GM18511 (cell line): ENCODE results near the gene PPP4R4.
A peak's percentile ranks its signal among the peaks of the same experiment; 100 is the strongest.
"Not testable (repeated sequence)": the region's sequence is repeated elsewhere in the genome, so short reads cannot be mapped to it uniquely, and the experiment has no call there.

ENCODE experiments used
- ATAC-seq: cut with Tn5 transposase; IDR thresholded peaks from one replicate; pipeline ENCODE4 v1.9.1; 2021; ENCODE audit warnings: mild to moderate bottlenecking, moderate library complexity; ENCODE audit not compliant: unreplicated experiment

Gene PPP4R4

GRCh38 chr14:94143239-94143638, 30.9 kb upstream of the PPP4R4 start:
- no peak for ATAC-seq

- ATAC-seq: no peak
Measured at GRCh38 chr14:94143711-94144110, 30.4 kb upstream of the PPP4R4 start.

GRCh38 chr14:94144765-94145164, 29.4 kb upstream of the PPP4R4 start:
- ATAC-seq: no peak

- ATAC-seq: no peak
Measured at GRCh38 chr14:94145902-94146527, 28.1 kb upstream of the PPP4R4 start.

- ATAC-seq: no peak
Measured at GRCh38 chr14:94152676-94153075, 21.4 kb upstream of the PPP4R4 start.

DNA sequence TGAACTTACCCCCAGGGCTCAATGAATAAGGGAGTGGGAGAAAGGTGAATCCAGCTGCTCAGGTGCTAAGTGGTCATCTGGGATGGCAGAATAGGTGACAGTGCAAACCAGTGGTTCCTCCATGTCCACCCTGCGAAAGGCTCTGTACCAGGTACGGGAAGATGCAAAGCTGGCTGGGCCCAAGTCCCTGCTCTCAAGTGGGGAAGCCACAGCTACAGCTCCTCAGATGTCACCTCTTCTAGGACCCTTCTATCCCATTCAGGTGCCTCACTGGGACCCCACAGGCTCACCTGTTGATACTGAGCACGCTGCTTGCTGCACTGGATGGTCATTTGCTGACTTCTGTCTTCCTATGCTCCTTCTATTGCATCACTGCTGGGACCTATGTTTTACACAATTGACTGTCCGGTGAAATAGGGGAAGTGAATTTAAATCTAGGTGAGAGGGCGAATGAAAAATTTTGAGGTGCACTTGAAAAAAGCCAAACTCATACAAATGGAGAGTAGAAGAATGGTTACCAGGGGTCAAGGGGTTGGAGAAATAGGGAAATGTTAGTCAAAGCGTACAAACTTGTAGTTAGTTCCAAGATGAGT, 20.3 kb upstream of the PPP4R4 start:
- ATAC-seq: no peak

- not testable (repeated sequence) for ATAC-seq
Measured at GRCh38 chr14:94156143-94156542, 18.0 kb upstream of the PPP4R4 start.

DNA sequence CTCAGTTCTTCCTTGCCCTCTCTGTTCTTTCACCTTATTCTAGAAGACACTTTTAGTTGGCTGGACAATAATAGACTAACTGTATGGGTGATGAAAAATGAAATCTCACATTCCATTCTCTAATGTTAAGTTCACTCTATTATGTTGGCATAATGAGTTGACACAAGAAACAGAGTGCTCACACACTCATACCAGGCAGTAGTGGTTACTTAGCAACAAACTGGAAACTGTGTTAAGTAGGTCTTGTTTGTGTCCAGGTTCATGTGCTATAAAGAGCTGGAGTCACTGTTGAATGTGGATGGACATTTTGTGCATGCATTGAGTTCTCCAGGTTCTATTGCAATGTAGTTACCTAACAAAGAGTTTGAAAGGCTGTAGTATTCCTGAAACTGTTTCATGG, 16.9 kb upstream of the PPP4R4 start:
- no peak for ATAC-seq

DNA sequence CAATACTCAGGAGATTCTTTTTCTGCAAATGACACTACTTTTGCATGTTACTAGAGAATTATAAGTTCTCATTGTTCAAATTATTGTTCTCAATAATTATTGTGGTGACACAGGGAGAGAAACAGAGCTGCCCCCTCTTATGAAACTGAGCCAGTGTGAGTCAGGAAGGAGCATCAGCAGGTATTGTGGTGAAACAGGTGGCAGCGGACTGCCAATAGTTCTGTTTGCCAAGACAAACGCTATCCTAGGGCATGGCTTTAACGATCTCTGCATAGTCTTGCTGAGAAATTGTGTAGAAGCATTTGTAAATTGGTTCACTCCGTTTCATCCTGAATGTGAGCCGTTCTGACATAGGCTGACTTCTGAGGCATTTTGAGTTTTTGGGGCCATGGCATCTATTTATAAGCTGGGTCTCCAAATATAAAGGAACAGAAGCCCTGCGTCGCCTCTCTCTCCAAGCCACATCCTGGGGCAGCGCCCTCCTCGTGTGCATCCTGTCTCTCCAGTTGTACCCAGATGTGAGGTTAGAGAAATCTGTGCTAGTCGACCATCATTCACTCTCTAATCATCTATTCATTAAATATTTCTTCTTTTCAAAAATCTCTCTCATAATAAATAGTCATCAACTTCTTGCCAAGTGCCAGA, 15.8 kb upstream of the PPP4R4 start:
- ATAC-seq: no peak

DNA sequence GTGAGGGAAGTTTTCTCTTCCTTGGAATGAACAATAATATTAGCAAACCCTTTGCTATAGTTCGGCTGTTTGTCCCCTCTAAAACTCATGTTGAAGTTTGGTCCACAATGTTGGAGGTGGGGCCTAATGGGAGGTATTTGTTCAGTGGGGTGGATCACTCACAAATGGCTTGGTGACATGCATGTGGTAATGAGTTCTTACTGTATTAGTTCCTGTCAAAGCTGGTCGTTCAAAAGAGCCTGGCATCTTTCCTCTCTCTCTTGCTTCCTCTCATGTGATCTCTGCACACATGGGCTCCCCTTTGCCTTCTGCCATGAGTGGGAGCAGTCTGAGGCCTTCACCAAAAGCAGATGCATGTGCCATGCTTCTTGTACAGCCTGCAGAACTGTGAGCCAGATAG, 13.1 kb upstream of the PPP4R4 start:
- no peak for ATAC-seq

DNA sequence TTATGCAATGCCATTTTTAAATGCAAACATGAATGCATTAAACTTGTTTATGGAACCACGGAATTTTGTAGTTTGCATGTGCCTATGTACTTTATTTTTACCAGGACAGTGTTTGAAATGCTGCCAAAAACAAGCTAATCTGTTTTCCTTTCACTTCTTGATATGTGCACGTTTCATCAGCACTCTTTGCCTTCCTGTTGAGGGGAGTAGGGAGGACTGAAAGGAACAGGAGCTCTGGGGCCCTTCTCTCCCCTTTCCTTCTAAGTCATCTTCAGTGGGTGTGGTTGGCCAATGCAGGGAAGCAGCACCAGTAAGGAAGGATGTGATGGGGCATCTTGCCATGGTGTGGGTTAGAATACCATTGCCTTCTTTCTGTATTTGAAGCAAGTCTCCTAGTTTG, 12.1 kb upstream of the PPP4R4 start:
- ATAC-seq: no peak

- no peak for ATAC-seq
Measured at GRCh38 chr14:94162466-94162865, 11.7 kb upstream of the PPP4R4 start.

- ATAC-seq: no peak
Measured at GRCh38 chr14:94163796-94164195, 10.3 kb upstream of the PPP4R4 start.

DNA sequence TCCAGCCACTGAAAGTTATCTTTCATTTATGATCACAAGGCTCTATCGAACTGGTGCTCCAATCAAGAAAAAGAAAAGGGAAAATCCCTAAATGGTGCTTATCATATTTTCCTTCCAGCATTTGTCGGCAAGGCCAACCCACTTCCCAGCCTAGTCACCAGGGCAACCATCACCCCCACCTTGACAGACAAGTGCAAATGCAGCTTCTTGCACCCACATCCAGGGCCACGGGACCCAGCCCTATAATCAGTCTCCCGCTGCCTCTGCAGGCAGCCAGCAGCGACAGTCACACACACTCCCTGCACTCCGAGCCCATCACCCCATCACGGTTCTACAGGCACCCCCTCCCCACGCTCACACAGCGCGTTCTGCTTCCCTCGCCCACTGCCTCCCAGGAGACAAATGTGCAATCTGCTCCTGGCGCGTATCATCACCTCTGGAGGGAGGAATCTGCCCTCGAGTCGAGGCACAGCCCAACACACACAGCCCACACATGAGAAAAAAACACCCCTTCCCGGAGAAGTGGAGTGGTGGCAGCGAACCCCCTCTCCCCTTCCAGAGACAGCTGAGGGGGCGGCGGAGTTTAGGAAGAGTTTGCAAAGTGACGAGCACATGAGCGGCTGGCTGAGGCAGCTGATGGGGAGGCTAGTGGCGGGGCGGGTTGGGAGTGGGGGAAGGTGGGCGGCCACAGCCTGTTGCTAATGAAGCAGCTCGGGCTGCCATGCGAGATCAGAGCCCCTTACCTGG, 9.3 kb upstream of the PPP4R4 start:
- ATAC-seq: no peak

DNA sequence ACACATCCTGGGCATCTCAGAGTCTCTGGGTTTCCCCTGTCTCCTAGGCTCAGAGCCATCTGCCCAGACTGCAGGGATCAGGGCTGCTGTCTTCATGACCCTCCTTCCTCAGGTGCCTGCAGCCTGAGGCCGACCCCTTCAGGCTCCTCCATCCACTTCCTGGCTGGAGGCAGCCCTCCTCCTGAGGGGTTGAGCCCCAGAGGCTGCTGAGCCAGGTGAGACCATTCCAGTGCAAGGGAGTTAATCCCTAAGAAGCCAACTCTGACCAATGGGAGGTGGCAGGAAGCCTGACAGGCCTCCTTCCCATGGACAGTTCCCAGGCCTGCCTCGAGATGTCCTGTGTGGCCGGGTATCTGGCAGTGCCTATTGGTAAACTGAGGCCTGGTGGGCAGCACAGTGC, 8.4 kb upstream of the PPP4R4 start:
- no peak for ATAC-seq

- ATAC-seq: no peak
Measured at GRCh38 chr14:94170136-94170535, 4.0 kb upstream of the PPP4R4 start.

GRCh38 chr14:94171208-94171607, 2.9 kb upstream of the PPP4R4 start:
- no peak for ATAC-seq

DNA sequence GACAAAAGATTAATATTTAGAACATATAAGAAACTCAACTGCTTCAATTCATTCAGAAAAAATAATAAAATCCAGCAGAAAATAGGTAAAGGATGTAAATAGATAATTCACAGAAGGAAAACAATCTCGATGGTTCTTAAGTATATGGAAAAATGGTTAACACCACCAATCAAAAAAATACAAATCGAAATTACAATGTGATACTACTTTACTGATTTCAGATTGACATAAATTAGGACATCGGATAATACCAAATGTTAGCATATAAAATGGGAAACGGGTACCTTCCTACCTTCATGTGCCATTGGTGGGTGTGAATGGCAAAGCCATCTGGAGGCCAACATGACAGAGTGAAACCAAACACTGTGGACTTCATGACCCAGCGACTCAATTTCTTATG, 1.6 kb upstream of the PPP4R4 start:
- no peak for ATAC-seq

DNA sequence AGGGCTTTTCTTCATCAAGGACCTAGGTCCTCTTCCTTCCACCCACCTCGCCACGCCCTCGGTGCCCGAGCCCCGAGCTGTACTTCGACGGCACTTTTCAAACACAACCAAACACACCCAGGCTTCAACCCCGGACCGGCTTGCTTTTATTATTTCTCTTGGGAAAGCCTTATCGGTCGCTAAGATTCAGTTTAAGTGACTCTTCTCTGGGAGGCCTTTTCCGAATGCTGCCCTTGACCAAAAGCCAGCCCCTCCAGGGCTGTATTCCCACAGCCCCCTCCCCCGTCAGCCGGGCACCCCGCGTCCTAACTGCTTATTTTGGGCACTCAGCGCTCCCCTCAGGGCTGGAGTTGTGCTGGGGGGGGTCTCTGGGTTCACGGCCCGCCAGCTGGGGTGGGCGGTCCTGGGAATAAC, 644 bp upstream of the PPP4R4 start:
- ATAC-seq: peak; percentile 3

DNA sequence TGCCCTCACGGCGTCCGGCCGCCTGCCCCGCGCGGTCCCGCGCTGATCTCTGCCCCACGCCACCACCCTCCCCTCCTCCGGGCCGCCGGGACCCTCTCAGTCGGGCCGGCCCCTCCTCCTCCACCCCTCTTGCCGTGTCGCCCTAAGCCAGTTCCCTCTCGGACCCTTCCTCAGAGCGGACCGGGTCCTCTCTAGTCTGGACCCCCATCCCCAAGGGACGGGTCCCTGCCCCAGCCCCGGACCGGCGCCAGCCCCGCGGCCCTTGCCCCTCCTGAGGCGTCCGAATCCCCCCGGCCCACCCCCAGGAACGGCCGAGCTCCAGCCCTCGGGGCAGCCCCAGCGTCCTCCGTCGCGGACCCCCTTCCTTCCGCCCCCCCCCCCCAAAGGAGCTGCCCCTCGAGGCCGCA, 485 bp downstream of the PPP4R4 start:
- no peak for ATAC-seq

GRCh38 chr14:94175011-94175745, 1.1 kb downstream of the PPP4R4 start:
- no peak for ATAC-seq
